ENCODE data around the gene NLGN1. TPM values are rescaled to one million over a fixed set of nuclear protein-coding genes. Genes with fewer than 3 reads are reported as not detected.

Gene NLGN1
- 5.4 TPM for total RNA-seq

GRCh38 chr3:173397161-173398110 lies at the start of gene NLGN1:
TSS of gene NLGN1 (plus strand) at chr3:173397744.

Small RNA genes within 50 kb of the gene (small RNA-seq; reads per million reads assigned to genes)
- gene RN7SKP234 (ENCODE audit: low replicate concordance), result not detected

All from metanephros (tissue), 2 donors.